CD4-positive, alpha-beta T cell treated with Interleukin-15 for 1 hour (primary cell): ENCODE data around the gene NEBL.

ENCODE experiments used
- DNase-seq: peaks from one replicate; pipeline ENCODE4 v3.0.0-alpha.2; 2020

NEBL gene

GRCh38 chr10:20898866-20899535, 1.9 kb upstream of the NEBL start:
- DNase-seq, result no peak

GRCh38 chr10:20893297-20893696, 3.8 kb downstream of the NEBL start:
- no peak for DNase-seq

GRCh38 chr10:20892796-20893195, 4.3 kb downstream of the NEBL start:
- DNase-seq, result no peak

GRCh38 chr10:20892011-20892585, 5.0 kb downstream of the NEBL start:
- DNase-seq, result no peak

- no peak for DNase-seq
Measured at GRCh38 chr10:20891338-20891714, 5.8 kb downstream of the NEBL start.

GRCh38 chr10:20890491-20891337, 6.4 kb downstream of the NEBL start:
- DNase-seq, result no peak

GRCh38 chr10:20890009-20890408, 7.1 kb downstream of the NEBL start:
- DNase-seq, result no peak

GRCh38 chr10:20888620-20889330, 8.3 kb downstream of the NEBL start:
- no peak for DNase-seq

- DNase-seq, result no peak
Measured at GRCh38 chr10:20887706-20888555, 9.2 kb downstream of the NEBL start.

- DNase-seq, result no peak
Measured at GRCh38 chr10:20885678-20886077, 11.4 kb downstream of the NEBL start.

GRCh38 chr10:20883552-20883951, 13.6 kb downstream of the NEBL start:
- no peak for DNase-seq

- no peak for DNase-seq
Measured at GRCh38 chr10:20882091-20882490, 15.0 kb downstream of the NEBL start.

GRCh38 chr10:20879136-20879535, 18.0 kb downstream of the NEBL start:
- no peak for DNase-seq

GRCh38 chr10:20877986-20878983, 18.8 kb downstream of the NEBL start:
- no peak for DNase-seq

- DNase-seq, result no peak
Measured at GRCh38 chr10:20877554-20877953, 19.6 kb downstream of the NEBL start.

GRCh38 chr10:20874261-20874660, 22.9 kb downstream of the NEBL start:
- no peak for DNase-seq

GRCh38 chr10:20871970-20872369, 25.1 kb downstream of the NEBL start:
- DNase-seq, result no peak

GRCh38 chr10:20870834-20871233, 26.3 kb downstream of the NEBL start:
- no peak for DNase-seq

- no peak for DNase-seq
Measured at GRCh38 chr10:20863008-20863407, 34.1 kb downstream of the NEBL start.

- no peak for DNase-seq
Measured at GRCh38 chr10:20858292-20859124, 38.6 kb downstream of the NEBL start.
